Non-pigmented ciliary epithelial cell (primary cell): ENCODE data around the gene DNAH6.

ENCODE experiments used
- DNase-seq: peaks from one replicate; pipeline ENCODE4 v3.0.0-alpha.2; 2010; ENCODE audit warnings: low read depth

Gene DNAH6

DNA sequence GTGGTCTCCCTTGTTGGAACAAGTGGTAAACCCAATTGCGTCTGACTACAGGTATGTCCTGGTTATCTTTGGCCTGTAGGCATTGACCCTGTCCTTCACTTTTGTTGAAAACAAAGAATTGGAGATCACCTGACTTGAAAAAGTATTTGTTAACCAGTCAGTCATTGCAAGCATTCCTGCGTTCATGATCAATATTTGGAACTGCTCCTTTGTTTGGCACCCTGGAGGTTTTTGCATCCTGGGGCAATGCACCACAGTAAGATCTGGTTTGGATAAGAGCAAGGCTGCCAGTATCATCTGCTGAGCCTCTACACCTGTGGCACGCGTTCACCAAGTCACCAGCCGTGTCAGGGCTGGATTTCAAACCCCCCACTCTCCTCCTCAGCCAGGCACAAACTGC, 115.7 kb downstream of the DNAH6 start:
- DNase-seq = no peak

DNA sequence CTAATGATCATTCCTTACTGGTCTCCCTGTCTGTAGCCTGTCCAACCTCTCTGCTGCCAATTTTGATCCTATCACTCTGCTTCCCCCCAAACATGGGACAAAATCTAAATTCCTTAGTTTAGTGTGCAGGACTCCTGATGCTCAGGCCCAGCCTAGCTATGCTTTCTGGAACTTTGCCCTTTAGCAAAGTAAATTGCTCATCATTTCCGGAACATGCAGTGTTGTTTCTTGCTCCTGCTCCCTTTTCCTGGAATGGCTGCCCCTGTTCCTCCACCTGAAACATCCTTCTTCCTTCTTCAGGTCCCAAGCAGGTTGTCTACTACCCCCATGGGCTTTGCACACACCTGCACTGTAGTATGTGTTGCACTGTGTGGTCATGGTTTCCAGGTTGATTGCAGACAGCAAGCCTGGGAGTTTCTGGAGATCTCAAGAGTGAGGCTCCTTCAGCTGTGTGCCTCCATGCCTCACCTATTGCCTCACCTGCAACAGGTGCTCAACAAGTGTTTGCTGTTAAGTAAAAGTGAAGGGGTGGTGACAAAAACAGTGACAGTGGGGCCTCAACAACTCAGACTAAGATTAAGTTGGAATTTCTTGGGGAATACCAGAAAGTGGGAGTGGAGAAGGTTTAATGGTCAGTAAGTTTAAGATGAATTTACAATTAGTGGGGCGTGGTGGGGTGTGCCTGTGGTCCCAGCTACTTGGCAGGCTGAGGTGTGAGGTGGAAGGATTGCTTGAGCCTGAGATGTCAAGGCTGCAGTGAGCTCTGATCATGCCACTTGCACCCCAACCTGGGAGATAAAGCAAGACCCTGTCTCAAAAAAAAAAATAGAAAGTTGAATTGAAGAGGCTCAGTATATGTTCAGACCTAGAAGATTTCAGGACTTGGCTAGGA, 120.0 kb downstream of the DNAH6 start:
- no peak for DNase-seq

DNA sequence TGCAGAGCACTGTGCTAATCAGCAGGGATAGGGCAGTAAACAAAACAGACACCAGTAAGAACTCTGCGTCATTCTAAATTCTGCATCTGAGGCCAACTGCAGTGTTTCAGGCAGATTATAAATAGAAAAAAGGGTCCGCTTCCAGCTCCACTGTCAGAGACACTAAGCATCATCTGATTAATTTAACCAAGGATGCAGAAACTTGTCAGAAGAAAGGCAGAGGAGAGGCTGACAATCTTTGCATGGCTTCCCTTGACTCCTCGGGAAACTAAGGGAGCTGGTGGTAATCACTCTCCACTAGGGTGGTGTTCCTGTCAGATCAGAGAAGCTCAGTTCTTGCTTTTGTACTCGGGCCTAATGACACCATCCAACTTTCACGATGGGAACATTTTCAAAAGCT, 123.5 kb downstream of the DNAH6 start:
- DNase-seq = no peak

DNA sequence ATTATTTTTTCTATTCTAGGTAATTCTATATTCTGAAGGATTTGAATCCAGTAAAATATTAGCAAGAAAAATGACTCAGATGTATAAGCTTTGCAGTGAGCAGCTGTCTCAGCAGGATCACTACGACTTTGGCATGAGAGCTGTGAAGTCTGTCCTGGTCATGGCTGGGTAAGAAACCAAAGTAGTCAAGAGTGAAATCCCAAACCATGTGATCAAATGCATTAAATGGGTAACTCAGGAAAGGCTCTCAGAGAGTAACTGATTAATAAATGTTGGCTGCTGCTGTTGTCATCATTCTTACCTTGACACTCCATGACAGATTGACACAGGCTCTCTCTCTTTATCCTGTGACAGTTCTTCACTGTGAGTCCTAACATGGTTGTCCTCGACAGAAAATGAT, 124.1 kb downstream of the DNAH6 start:
- no peak for DNase-seq

- no peak for DNase-seq
These were observed 124.7 kb downstream of the DNAH6 start for GRCh38 chr2:84641021-84641420.

GRCh38 chr2:84643991-84644390, 127.7 kb downstream of the DNAH6 start:
- no peak for DNase-seq

GRCh38 chr2:84646514-84646913, 130.2 kb downstream of the DNAH6 start:
- no peak for DNase-seq

DNA sequence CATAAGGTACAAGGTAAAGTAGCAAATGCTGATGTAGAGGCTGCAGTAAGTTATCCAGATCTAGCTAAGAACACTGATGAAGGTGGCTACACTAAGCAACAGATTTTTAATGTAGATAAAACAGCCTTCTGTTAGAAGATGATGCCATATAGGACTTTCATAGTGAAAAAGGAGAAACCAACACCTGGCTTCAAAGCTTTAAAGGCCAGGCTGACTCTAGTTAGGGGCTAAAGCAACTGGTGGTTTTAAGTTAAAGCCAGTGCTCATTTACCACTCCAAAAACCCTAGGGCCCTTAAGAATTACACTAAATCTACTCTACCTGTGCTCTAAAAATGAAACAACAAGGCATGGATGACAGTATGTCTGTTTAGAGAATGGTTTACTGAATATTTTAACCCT, 131.0 kb downstream of the DNAH6 start:
- DNase-seq = no peak

DNA sequence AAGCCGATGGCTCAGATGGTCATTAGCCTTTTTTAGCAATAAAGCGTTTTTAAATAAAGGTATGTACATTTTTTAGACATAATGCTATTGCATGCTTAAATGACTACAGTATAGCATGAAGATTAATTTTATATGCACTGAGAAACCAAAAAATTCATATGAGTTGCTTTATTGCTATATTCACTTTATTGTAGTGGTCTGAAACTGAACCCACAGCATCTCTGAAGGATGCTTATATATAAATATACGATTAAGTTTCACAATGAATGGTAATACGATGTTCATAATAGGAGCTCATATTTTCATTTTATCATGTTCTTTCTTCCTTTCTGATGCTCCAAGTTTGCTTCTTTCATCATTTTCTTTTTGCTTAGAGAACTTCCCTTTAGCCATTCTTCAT, 132.8 kb downstream of the DNAH6 start:
- no peak for DNase-seq

DNA sequence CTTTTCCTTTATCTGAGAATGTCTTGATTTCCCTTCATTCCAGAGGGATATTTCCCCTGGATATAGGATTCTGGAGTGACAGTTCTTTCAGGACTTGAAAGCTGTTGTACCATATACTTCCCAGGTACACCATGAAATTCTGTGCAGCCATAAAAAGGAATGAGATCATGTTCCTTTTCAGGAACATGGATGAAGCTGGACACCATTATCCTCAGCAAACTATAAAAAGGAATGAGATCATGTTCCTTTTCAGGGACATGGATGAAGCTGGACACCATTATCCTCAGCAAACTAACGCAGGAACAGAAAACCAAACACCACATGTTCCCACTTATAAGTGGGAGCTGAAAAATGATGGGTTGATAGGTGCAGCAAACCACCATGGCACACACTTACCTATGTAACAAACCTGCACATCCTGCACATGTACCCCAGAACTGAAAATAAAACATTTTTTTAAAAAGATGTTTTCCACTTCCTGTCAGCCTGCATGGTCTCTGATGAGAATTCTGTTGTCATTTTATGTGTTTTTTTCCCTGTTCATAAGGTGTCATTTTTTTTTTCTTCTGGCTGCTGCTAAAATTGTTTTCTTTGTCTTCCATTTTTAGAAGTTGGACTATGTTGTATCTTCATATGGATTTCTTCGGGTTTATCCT, 133.3 kb downstream of the DNAH6 start:
- no peak for DNase-seq

DNA sequence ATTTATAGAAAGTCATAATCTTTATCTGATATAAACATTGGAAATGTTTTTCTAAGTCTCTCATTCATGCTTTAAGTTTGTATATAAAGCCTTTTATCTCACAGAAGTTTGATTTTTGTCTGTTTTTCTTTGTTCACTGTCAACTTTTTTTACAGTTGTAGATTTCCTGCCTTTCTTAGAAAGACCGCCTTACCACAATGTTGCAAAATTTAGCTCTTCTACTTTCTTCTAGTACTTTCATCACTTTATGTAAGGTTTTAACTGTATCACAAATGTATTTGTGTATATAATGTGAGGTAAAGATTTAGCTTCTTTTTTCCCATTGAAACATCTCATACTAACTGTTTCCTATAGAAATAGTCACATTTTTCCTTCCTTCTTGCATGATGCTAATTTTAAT, 136.1 kb downstream of the DNAH6 start:
- no peak for DNase-seq

DNA sequence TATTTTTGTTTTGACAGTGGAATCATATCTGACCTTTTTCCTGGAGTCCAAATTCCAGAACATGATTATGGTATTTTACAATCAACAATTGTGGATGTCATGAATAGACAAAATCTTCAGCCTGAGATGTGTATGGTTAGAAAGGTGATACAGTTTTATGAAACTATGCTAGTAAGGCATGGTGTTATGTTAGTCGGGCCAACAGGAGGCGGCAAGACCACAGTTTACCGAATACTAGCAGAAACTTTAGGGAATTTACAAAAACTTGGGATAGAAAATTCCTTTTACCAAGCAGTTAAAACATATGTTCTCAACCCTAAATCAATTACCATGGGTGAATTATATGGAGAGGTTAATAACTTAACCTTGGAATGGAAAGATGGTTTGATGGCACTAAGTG, 137.0 kb downstream of the DNAH6 start:
- DNase-seq = no peak

GRCh38 chr2:84654414-84654813, 138.1 kb downstream of the DNAH6 start:
- no peak for DNase-seq

DNA sequence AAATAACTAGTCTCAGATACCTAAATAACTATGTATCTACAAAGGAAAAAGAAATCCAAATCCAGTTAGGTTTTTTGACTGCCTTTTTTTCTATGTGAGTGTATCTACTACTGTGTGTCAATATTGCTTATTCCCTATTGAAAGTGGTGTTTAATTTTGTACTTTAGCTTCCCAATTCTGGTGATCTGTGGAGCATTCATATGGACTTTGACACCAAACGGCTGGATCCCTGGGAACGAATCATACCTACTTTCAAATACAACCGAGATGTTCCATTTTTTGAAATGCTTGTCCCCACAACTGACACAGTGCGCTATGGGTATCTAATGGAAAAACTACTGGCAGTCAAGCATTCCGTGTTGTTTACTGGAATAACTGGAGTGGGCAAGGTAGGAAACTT, 152.8 kb downstream of the DNAH6 start:
- no peak for DNase-seq

- no peak for DNase-seq
These were observed 157.8 kb downstream of the DNAH6 start for GRCh38 chr2:84674099-84674498.

DNA sequence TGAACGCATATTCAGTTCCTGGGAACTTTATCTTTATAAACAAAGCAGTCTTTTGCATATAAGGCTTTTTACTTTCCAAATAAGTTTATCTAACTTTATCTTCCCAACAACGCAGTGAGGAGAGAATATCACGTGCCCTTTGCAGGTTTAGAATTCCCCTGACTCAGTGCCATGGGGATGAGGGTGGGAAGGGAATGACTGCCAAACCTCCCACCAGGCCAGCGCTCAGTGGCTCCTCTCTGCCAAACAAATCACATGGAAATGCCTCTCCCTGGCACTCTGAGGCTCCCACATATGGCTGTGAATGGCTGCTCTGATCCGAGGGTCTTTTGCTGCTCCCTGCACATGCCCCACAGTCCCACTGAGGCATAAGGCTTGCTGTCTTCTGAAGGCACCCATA, 158.3 kb downstream of the DNAH6 start:
- DNase-seq = no peak

- DNase-seq = peak; percentile 36
These were observed 160.0 kb downstream of the DNAH6 start for GRCh38 chr2:84676295-84676694.

GRCh38 chr2:84678214-84678613, 161.9 kb downstream of the DNAH6 start:
- no peak for DNase-seq

DNA sequence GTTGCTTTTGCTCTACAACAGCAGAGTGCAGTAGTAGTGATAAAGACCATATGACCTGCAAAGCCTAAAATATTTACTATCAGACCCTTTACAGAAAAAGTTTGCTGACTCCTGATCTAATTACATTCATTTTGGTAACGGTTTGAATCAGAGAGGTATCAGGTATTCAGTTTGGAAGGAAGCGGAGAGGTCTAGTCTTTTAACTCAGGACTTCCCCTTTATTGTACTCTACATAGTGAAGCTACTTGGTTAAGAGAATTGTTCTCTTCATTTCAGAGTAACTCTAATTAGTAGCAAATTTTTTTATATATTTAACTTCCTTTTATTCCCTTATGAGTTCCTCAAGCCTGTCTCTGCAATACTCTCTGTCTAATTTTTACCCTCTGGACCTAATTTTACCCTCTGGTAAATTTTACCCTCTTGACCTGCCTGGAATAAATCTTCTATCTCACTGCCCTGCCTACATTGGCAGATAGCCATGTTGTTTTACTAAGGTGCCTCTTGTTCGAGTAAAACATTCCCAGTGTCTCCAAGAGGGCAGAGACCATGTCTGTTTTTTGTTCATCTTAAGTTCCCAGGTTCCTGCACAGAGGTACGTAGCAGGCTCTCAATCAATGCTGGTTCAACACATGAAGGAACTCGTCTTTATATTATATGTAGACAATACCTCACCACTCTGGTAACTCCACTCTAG, 170.6 kb downstream of the DNAH6 start:
- no peak for DNase-seq

DNA sequence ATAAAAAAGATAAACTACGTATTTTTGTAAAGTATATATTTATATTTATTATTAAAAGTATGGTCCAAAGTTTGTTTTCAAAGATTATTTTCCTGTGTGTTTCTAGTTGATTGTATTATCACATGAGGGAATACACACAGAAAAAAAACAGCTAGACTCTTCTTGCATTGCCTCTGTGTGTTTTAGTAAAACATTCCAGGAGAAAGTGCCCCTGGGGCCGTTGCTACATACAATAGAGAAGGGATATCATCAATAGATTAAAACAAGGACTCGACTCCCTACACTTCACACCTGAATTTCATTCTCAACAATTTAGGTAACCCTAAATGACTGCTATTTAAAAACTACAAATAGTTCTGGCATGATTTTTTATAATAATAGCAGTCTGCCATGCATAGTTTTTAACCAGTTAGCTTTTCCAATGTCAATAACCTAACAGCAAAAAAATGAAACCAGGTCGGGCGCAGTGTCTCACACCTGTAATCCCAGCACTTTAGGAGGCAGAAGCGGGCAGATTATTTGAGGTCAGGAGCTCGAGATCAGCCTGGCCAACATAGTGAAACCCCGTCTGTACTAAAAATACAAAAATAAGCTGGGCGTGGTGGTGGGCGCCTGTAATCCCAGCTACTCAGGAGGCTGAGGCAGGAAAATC, 171.3 kb downstream of the DNAH6 start:
- no peak for DNase-seq

- DNase-seq = no peak
These were observed 173.9 kb downstream of the DNAH6 start for GRCh38 chr2:84690225-84690624.

DNA sequence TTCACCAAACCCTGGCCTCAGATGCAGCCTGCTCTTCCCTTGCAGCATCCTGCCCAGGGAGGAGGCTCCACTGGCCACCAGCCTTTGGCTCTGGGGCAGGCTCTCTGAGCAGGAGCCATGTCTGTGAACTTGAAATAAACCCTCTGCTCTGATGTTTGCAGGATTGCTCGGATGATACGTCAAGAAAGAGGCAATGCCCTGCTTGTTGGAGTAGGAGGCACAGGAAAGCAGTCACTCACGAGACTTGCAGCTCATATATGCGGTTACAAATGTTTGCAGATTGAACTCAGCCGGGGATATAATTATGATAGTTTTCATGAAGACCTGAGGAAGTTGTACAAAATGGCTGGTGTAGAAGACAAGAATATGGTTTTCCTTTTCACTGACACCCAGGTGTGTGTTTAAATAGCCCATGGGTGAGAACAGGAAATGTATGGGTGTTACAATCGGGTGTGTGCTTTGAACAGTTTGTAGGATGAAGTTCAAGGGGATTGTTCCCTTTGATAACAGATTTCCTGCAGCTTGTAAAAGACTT, 177.9 kb downstream of the DNAH6 start:
- DNase-seq = no peak
